AG10803 (cell line): ENCODE data around the gene PCDH9.

Source experiments
- DNase-seq: peaks from one replicate; pipeline ENCODE4 v3.0.0; 2010; ENCODE audit warnings: low read depth
- H3K4me3 ChIP-seq: 2 replicates; pipeline ENCODE4 v1.5.1; 2011; ENCODE audit warnings: mild to moderate bottlenecking, low read length, control low read depth
- CTCF ChIP-seq: conservative IDR thresholded peaks from 2 replicates; pipeline ENCODE4 v1.5.1; 2011; ENCODE audit warnings: mild to moderate bottlenecking, low read length, control low read depth, inconsistent platforms

Gene PCDH9

DNA sequence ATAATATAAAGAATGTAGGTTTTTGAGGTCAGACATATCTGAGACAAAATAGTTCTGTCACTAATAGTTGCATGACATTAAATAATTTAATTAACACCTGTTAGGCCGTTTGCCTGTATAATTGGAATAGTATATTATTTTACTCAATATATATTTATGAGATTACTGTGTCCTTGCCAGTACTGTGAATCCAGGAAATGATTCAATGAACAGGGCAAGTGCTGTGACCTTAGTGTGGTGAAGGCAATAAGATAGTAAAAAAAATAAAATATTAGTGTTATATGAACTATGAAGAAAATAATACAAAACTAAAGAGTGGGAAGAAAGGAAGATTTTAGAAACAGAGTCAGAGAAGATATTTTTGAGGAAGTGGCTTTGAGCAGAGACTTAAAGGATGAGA is 403.7 kb downstream of the PCDH9 start:
- no peak overlapping the region for H3K4me3 ChIP-seq
- TF ChIP-seq CTCF: no peak
- DNase-seq: no peak

GRCh38 chr13:66821551-66821950 is 408.6 kb downstream of the PCDH9 start:
- no peak for TF ChIP-seq CTCF
- no peak for DNase-seq
- no peak overlapping the region for H3K4me3 ChIP-seq

DNA sequence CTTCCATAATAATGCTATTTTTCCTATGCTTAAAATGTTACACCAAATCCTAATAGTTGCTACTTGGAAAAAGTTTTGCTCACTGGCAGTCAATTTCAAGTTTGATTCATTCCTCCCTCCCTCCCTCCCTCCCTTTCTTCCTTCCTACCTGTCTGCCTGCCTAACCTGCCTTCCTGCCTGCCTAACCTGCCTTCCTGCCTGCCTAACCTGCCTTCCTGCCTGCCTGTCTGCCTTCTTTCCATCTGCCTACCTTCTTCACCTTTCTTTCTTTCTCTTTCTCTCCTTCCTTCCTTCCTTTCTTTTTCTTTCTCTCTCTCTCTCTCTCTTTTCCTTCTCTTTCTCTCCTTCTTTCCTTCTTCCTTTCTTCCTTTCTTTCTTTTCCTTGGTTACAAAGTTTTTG is 418.7 kb downstream of the PCDH9 start:
- DNase-seq: no peak
- no peak overlapping the region for H3K4me3 ChIP-seq
- TF ChIP-seq CTCF: no peak

GRCh38 chr13:66809485-66809884 is 420.7 kb downstream of the PCDH9 start:
- H3K4me3 ChIP-seq: no peak overlapping the region
- TF ChIP-seq CTCF: no peak
- no peak for DNase-seq

DNA sequence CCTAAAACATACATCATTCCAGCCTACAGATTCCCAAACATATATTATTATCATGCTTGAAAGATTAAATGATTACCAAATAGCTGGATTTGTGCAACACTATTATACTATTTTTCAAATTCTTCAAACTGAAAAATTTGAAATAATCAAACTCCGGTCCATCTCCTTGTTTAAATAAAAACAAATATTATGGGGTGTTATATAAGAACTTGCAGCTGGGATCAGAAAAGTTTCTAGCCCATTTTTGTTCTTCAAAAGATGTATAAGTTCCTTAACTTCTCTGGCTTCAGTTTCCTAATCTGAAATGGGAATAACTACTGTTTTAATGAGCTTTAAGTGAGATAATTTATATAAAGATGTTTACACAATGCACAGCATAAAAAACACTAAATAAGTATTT is 422.9 kb downstream of the PCDH9 start:
- TF ChIP-seq CTCF: no peak
- no peak for DNase-seq
- H3K4me3 ChIP-seq: no peak overlapping the region

DNA sequence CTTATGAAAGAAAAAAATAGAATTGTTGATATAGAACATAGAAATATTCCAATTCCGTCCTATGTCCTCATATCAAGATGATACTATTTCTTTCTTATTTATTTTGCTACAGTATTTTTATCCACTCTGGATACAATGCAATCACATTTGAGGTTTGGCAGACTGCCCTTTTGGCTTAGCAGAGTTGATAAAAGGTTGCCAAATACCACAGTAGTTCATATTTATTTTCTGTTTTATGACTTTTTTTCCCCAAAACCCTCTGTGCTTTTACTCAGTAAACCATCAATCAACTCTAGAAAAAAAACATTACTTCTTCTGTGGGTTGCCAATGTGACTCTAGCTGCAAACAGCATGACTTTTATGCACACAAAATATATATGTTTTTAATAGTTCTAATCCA is 424.5 kb downstream of the PCDH9 start:
- DNase-seq: no peak
- no peak for TF ChIP-seq CTCF
- no peak overlapping the region for H3K4me3 ChIP-seq

- no peak for DNase-seq
These were observed 426.2 kb downstream of the PCDH9 start for GRCh38 chr13:66803808-66804456.

More at GRCh38 chr13:66803808-66804456, 426.2 kb downstream of the PCDH9 start:
- no peak overlapping the region for H3K4me3 ChIP-seq
- TF ChIP-seq CTCF: no peak
